ENCODE data around the gene SLC9A2.

The SLC9A2 gene

GRCh38 chr2:102677244-102678215 is 58.2 kb downstream of the SLC9A2 start:
- TF ChIP-seq, protein P1, sequence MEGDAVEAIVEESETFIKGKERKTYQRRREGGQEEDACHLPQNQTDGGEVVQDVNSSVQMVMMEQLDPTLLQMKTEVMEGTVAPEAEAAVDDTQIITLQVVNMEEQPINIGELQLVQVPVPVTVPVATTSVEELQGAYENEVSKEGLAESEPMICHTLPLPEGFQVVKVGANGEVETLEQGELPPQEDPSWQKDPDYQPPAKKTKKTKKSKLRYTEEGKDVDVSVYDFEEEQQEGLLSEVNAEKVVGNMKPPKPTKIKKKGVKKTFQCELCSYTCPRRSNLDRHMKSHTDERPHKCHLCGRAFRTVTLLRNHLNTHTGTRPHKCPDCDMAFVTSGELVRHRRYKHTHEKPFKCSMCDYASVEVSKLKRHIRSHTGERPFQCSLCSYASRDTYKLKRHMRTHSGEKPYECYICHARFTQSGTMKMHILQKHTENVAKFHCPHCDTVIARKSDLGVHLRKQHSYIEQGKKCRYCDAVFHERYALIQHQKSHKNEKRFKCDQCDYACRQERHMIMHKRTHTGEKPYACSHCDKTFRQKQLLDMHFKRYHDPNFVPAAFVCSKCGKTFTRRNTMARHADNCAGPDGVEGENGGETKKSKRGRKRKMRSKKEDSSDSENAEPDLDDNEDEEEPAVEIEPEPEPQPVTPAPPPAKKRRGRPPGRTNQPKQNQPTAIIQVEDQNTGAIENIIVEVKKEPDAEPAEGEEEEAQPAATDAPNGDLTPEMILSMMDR (conservative IDR thresholded peaks at IDR 0.05; ENCODE audit: low read depth, low read length) = no peak
- Histone ChIP-seq H3K4me1 (ENCODE audit: low read depth, poor library complexity, severe bottlenecking) (no peaks in the 10 kb centered on the region), H3K36me3 (ENCODE audit: insufficient read depth) (no peaks in the 10 kb centered on the region), H3K4me2 (no peak overlapping the region), H3K79me2 (ENCODE audit: insufficient read depth, low read depth) (no peaks in the 10 kb centered on the region), H3K4me3 (IDR thresholded peaks at IDR 0.05; ENCODE audit: insufficient read depth, low read depth, low read length) (no peak overlapping the region), H2AFZ (ENCODE audit: low read depth) (no peak overlapping the region), H3K9ac (no peak overlapping the region), H4K20me1 (ENCODE audit: insufficient read depth) (no peaks in the 10 kb centered on the region), H3K27me3 (ENCODE audit: insufficient read depth, low read depth) (no peaks in the 10 kb centered on the region), H3K27ac (no peak overlapping the region)

DNA sequence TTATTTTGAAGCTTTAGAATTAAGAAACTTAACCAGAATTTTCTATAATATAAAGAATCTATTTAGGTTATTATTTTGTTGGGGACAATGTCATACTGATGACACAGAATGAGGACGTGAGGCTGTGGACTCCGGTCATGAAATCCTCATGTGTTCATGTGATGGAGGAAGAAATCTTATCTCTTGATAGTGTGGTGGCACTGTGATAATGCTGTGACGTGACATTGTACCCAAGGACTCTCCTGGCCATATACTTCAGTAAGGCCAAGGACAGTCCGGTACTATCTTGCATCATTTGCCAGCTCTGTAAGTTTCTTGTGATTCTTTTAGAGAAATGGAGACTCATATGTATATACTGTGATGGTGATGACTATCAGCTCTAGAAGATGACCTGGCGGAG is 59.1 kb downstream of the SLC9A2 start:
- H3K79me2 ChIP-seq (ENCODE audit: insufficient read depth, low read depth) = no peaks in the 10 kb centered on the region
- H2AFZ ChIP-seq (ENCODE audit: low read depth) = no peak overlapping the region
- H3K4me1 ChIP-seq (ENCODE audit: low read depth, poor library complexity, severe bottlenecking) = no peaks in the 10 kb centered on the region
- no peaks in the 10 kb centered on the region for H4K20me1 ChIP-seq (ENCODE audit: insufficient read depth)
- H3K27me3 ChIP-seq (ENCODE audit: insufficient read depth, low read depth) = no peaks in the 10 kb centered on the region
- TF ChIP-seq, protein P1 (conservative IDR thresholded peaks at IDR 0.05; ENCODE audit: low read depth, low read length) = no peak
- no peaks in the 10 kb centered on the region for H3K36me3 ChIP-seq (ENCODE audit: insufficient read depth)
- no peak overlapping the region for H3K27ac ChIP-seq
- no peak overlapping the region for H3K9ac ChIP-seq
- H3K4me2 ChIP-seq = no peak overlapping the region
- H3K4me3 ChIP-seq (IDR thresholded peaks at IDR 0.05; ENCODE audit: insufficient read depth, low read depth, low read length) = no peak overlapping the region

- Histone ChIP-seq H3K36me3 (ENCODE audit: insufficient read depth) (no peaks in the 10 kb centered on the region), H3K27ac (no peak overlapping the region), H3K27me3 (ENCODE audit: insufficient read depth, low read depth) (no peaks in the 10 kb centered on the region), H3K4me2 (no peak overlapping the region), H3K9ac (no peak overlapping the region), H2AFZ (ENCODE audit: low read depth) (no peak overlapping the region), H3K79me2 (ENCODE audit: insufficient read depth, low read depth) (no peaks in the 10 kb centered on the region), H4K20me1 (ENCODE audit: insufficient read depth) (no peaks in the 10 kb centered on the region), H3K4me3 (IDR thresholded peaks at IDR 0.05; ENCODE audit: insufficient read depth, low read depth, low read length) (no peak overlapping the region), H3K4me1 (ENCODE audit: low read depth, poor library complexity, severe bottlenecking) (no peaks in the 10 kb centered on the region)
- TF ChIP-seq, protein P1 (conservative IDR thresholded peaks at IDR 0.05; ENCODE audit: low read depth, low read length) = no peak
These were observed 67.4 kb downstream of the SLC9A2 start for GRCh38 chr2:102686479-102687439.

DNA sequence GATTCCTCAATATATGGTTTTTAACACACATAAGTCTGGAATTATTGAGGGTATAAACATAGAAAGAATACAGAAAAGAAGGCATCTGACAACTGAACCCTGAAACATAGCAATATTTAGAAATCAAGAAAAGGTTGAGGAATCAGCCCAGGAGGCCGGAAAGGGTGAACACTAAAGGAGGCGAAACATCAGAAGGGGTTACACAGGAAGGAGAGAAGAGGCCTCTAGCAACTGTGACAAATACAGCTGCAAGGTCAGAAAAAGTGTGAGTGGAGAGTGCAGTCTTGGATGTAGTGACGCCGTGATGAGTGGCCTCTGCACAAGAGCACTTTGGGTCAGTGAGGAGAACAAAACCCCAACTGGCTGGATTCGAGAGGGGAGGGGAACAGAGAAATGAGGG is 70.7 kb downstream of the SLC9A2 start:
- no peaks in the 10 kb centered on the region for H3K36me3 ChIP-seq (ENCODE audit: insufficient read depth)
- TF ChIP-seq, protein P1 (conservative IDR thresholded peaks at IDR 0.05; ENCODE audit: low read depth, low read length) = no peak
- no peak overlapping the region for H3K4me2 ChIP-seq
- no peaks in the 10 kb centered on the region for H3K4me1 ChIP-seq (ENCODE audit: low read depth, poor library complexity, severe bottlenecking)
- H3K27me3 ChIP-seq (ENCODE audit: insufficient read depth, low read depth) = no peaks in the 10 kb centered on the region
- H3K79me2 ChIP-seq (ENCODE audit: insufficient read depth, low read depth) = no peaks in the 10 kb centered on the region
- H4K20me1 ChIP-seq (ENCODE audit: insufficient read depth) = no peaks in the 10 kb centered on the region
- H3K9ac ChIP-seq = no peak overlapping the region
- no peak overlapping the region for H3K27ac ChIP-seq
- H2AFZ ChIP-seq (ENCODE audit: low read depth) = no peak overlapping the region
- H3K4me3 ChIP-seq (IDR thresholded peaks at IDR 0.05; ENCODE audit: insufficient read depth, low read depth, low read length) = no peak overlapping the region

Measured in KMS-11 (cell line).